Liver (tissue), 9 donors: ENCODE measurements around the gene NUDT22. TPM values are rescaled to one million over a fixed set of nuclear protein-coding genes. Genes with fewer than 3 reads are reported as not detected.

Experiments used
- DNase-seq: peaks from one replicate; pipeline ENCODE4 v3.0.0-alpha.2; 2017; ENCODE audit warnings: low spot score
- H3K27ac ChIP-seq, 2 donors: one replicate each; pipeline ENCODE4 v1.7.0; 2013; ENCODE audit warnings: inconsistent platforms in 2 of 2, low read length in 2 of 2, control low read depth in 1 of 2, low read depth in 1 of 2, mild to moderate bottlenecking in 1 of 2
- H3K27me3 ChIP-seq, 4 donors: one replicate each; pipeline versions ENCODE4 v1.6.1 to v1.7.0; 2013; ENCODE audit warnings: low read length in 3 of 4, inconsistent platforms in 1 of 4, mild to moderate bottlenecking in 1 of 4, moderate library complexity in 1 of 4; ENCODE audit not compliant: control insufficient read depth in 4 of 4, insufficient read depth in 4 of 4
- H3K36me3 ChIP-seq, 4 donors: one replicate each; pipeline versions ENCODE4 v1.6.1 to v1.7.0; 2013; ENCODE audit warnings: low read length in 3 of 4, mild to moderate bottlenecking in 3 of 4, low read depth in 1 of 4, moderate library complexity in 1 of 4; ENCODE audit not compliant: control insufficient read depth in 4 of 4, insufficient read depth in 3 of 4
- H3K4me1 ChIP-seq, 4 donors: one replicate each; pipeline versions ENCODE4 v1.6.1 to v1.7.0; 2013; ENCODE audit warnings: low read length in 3 of 4, mild to moderate bottlenecking in 3 of 4, moderate library complexity in 1 of 4; ENCODE audit not compliant: control insufficient read depth in 4 of 4, insufficient read depth in 4 of 4
- H3K4me3 ChIP-seq, 3 donors: one replicate each; pipeline versions ENCODE4 v1.6.1 to v1.7.0; 2013; ENCODE audit warnings: low read length in 3 of 3, control low read depth in 1 of 3, low read depth in 1 of 3, mild to moderate bottlenecking in 1 of 3
- H3K9ac ChIP-seq, 2 donors: one replicate each; pipeline ENCODE4 v1.7.0; 2013; ENCODE audit warnings: low read length in 2 of 2, mild to moderate bottlenecking in 2 of 2, moderate library complexity in 2 of 2, control low read depth in 1 of 2, low read depth in 1 of 2
- H3K9me3 ChIP-seq, 4 donors: one replicate each; pipeline versions ENCODE4 v1.6.1 to v1.7.0; 2013; ENCODE audit warnings: low read length in 3 of 4; ENCODE audit not compliant: control insufficient read depth in 4 of 4
- ATF3 ChIP-seq: IDR thresholded peaks from 2 replicates; pipeline ENCODE4 v1.6.1; 2016; ENCODE audit warnings: antibody characterized with exemption
- CTCF ChIP-seq: fragments of 150-350 bp; IDR thresholded peaks from 2 replicates; pipeline ENCODE4 v1.5.1; 2017; ENCODE audit warnings: improper control_type of control experiment, low read depth, low read length; ENCODE audit not compliant: missing input control
- EGR1 ChIP-seq, 2 donors: IDR thresholded peaks; 2 replicates each; pipeline ENCODE4 v1.6.1; 2016 to 2018; ENCODE audit warnings: antibody characterized with exemption in 2 of 2, low read depth in 2 of 2
- FOXA1 ChIP-seq: IDR thresholded peaks from 2 replicates; pipeline ENCODE4 v1.6.1; 2016; ENCODE audit warnings: antibody characterized with exemption
- FOXA2 ChIP-seq: IDR thresholded peaks from 2 replicates; pipeline ENCODE4 v1.6.1; 2016; ENCODE audit warnings: antibody characterized with exemption
- GABPA ChIP-seq, 2 donors: IDR thresholded peaks in 1 of 2; conservative IDR thresholded peaks in 1 of 2; 2 replicates each; pipeline ENCODE4 v1.6.1; 2016; ENCODE audit warnings: antibody characterized with exemption in 2 of 2, mild to moderate bottlenecking in 1 of 2, moderate library complexity in 1 of 2
- HNF4A ChIP-seq, 2 donors: conservative IDR thresholded peaks; 2 replicates each; pipeline ENCODE4 v1.6.1; 2016; ENCODE audit warnings: antibody characterized with exemption in 2 of 2, mild to moderate bottlenecking in 2 of 2
- HNF4G ChIP-seq: IDR thresholded peaks from 2 replicates; pipeline ENCODE4 v1.6.1; 2016; ENCODE audit warnings: antibody characterized with exemption
- JUND ChIP-seq, 2 donors: IDR thresholded peaks; 2 replicates each; pipeline ENCODE4 v1.6.1; 2016; ENCODE audit warnings: antibody characterized with exemption in 2 of 2
- MAX ChIP-seq: IDR thresholded peaks from 2 replicates; pipeline ENCODE4 v1.6.1; 2016; ENCODE audit warnings: antibody characterized with exemption
- NR2F2 ChIP-seq: IDR thresholded peaks from 2 replicates; pipeline ENCODE4 v1.6.1; 2016; ENCODE audit warnings: antibody characterized with exemption
- RAD21 ChIP-seq, 2 donors: IDR thresholded peaks; 2 replicates each; pipeline ENCODE4 v1.6.1; 2016; ENCODE audit warnings: antibody characterized with exemption in 2 of 2, mild to moderate bottlenecking in 2 of 2
- REST ChIP-seq: IDR thresholded peaks from 2 replicates; pipeline ENCODE4 v1.6.1; 2016; ENCODE audit warnings: antibody characterized with exemption, mild to moderate bottlenecking
- RXRA ChIP-seq, 2 donors: IDR thresholded peaks; 2 replicates each; pipeline ENCODE4 v1.6.1; 2017 to 2018; ENCODE audit warnings: antibody characterized with exemption in 2 of 2, mild to moderate bottlenecking in 1 of 2
- SP1 ChIP-seq: IDR thresholded peaks from 2 replicates; pipeline ENCODE4 v1.6.1; 2018; ENCODE audit warnings: antibody characterized with exemption, mild to moderate bottlenecking
- TAF1 ChIP-seq: conservative IDR thresholded peaks from 2 replicates; pipeline ENCODE4 v1.6.1; 2016; ENCODE audit warnings: antibody characterized with exemption, mild to moderate bottlenecking
- YY1 ChIP-seq: IDR thresholded peaks from 2 replicates; pipeline ENCODE4 v1.6.1; 2016; ENCODE audit warnings: antibody characterized with exemption, mild to moderate bottlenecking
- ZBTB33 ChIP-seq: IDR thresholded peaks from 2 replicates; pipeline ENCODE4 v1.6.1; 2016; ENCODE audit warnings: antibody characterized with exemption
- WGBS: extraction: QIAGEN DNeasy Blood & Tissue Kit; methylation state at CpG from one replicate; pipeline ENCODE4 v1.1.7; 2013; 5-methylcytosine and 5-hydroxymethylcytosine counted together
- polyA plus RNA-seq, 2 donors: library from polyadenylated mRNA; stranded (reverse) in 1 of 2; unstranded in 1 of 2; fragments of 200-250 nt in 1 of 2; fragments of >200 nt in 1 of 2; fragmentation: Nextera tagmentation in 1 of 2; extraction: Ambion mirVana in 1 of 2; gene quantifications; one replicate each; pipeline versions ENCODE4 v1.2.1 to v1.2.3, GENCODE V29; 2013 to 2015
- total RNA-seq, 2 donors: library from RNA; depleted of rRNA; stranded (reverse); fragments of >200 nt; gene quantifications; one replicate each; pipeline ENCODE4 v1.2.3, GENCODE V29; 2014
- donor health status: healthy.
- donor health status: healthy.
- donor health status: healthy.
- donor health status: healthy.
- donor health status: healthy.

Gene NUDT22
- total and polyA plus RNA-seq, 4 donors = 20.0 to 47.8 (median 41.2) TPM

- Histone ChIP-seq H3K4me1 (peaks cover 17 to 73% (median 55%) of the 10 kb centered on the region in 4 donors), H3K36me3 (peaks cover 0 to 6% (median 4%) of the 10 kb centered on the region in 4 donors), H3K9ac (peak within 1 kb of the TSS; percentile 75 to 76), H3K4me3 (peak within 1 kb of the TSS; percentile 74 to 96 (median 92)), H3K9me3 (no peaks in the 10 kb centered on the region), H3K27ac (peak within 1 kb of the TSS; percentile 95 to 97), H3K27me3 (no peaks in the 10 kb centered on the region)
- TF ChIP-seq YY1 (peak; percentile 95), FOXA1 (no peak), REST (peak; percentile 37), GABPA (IDR thresholded peaks at IDR 0.05 in 1 of 2, conservative IDR thresholded peaks at IDR 0.05 in 1 of 2) (peak in 1 of 2 donors; percentile 49), MAX (no peak), EGR1 (IDR thresholded peaks at IDR 0.05; ENCODE audit: low read depth in 2 of 2) (no peak), ATF3 (no peak), ZBTB33 (no peak), TAF1 (no peak), RXRA (IDR thresholded peaks at IDR 0.05) (no peak), CTCF (peak; percentile 9), NR2F2 (no peak), HNF4A (conservative IDR thresholded peaks at IDR 0.05) (no peak), JUND (IDR thresholded peaks at IDR 0.05) (no peak), HNF4G (no peak), SP1 (peak; percentile 34), RAD21 (IDR thresholded peaks at IDR 0.05) (peak in 1 of 2 donors; percentile 29), FOXA2 (no peak)
- DNase-seq = peak; percentile 88
- WGBS = under 1% methylated on average over 74 of the region's 74 CpGs
Observed at GRCh38 chr11:64246871-64247728, 21.0 kb downstream of the NUDT22 start, which contains the start of gene PPP1R14B. TSS of gene PPP1R14B (minus strand) at chr11:64246943. CDS start at chr11:64246673, 270 bp downstream.
